Posterior cingulate gyrus (tissue), 11 donors: ENCODE measurements around the gene OR10P1.
"Not testable (repeated sequence)": the region's sequence is repeated elsewhere in the genome, so short reads cannot be mapped to it uniquely, and the experiment has no call there.

Experiments used
- DNase-seq, 10 donors: peaks; one replicate each; pipeline versions ENCODE4 v3.0.0 to v3.0.0-alpha.2; 2020 to 2021; ENCODE audit warnings: mixed read lengths in 3 of 10
- intact Hi-C: fragments of 100-400 bp; cut with DNase I; formaldehyde crosslinking; loops from one replicate; pipeline ENCODE4 v1.15.1; 2023

The OR10P1 gene

GRCh38 chr12:55636853-55637252, at the start of gene OR10P1:
Gene OR10P1 (plus strand): TSS chr12:55636892. CDS start chr12:55636892, 0 bp downstream.
- no peak for DNase-seq
- intact Hi-C loops = no loop called here

- intact Hi-C loops, DNase-seq: not testable (repeated sequence)
Measured at GRCh38 chr12:55590152-55590551, 46.5 kb upstream of the OR10P1 start.

GRCh38 chr12:55607821-55608594, 28.7 kb upstream of the OR10P1 start:
- intact Hi-C loops = no loop called here
- DNase-seq = no peak

GRCh38 chr12:55610598-55610997, 26.1 kb upstream of the OR10P1 start:
- DNase-seq = no peak
- intact Hi-C loops = no loop called here

- intact Hi-C loops = no loop called here
Measured at GRCh38 chr12:55612646-55613045, 24.0 kb upstream of the OR10P1 start.

GRCh38 chr12:55614764-55615163, 21.9 kb upstream of the OR10P1 start:
- intact Hi-C loops = no loop called here
- DNase-seq = no peak

More at GRCh38 chr12:55612646-55613045, 24.0 kb upstream of the OR10P1 start:
- DNase-seq = no peak

- peak in 1 of 10 donors; percentile 4 for DNase-seq
- intact Hi-C loops = loop anchor here (1.0 kb wide), 1 partner anchor 430 kb away; no protein-coding TSS in a partner anchor
Measured at GRCh38 chr12:55619354-55620138, 17.1 kb upstream of the OR10P1 start.

GRCh38 chr12:55624056-55624455, 12.6 kb upstream of the OR10P1 start:
- intact Hi-C loops = no loop called here
- DNase-seq = no peak

- DNase-seq = no peak
- intact Hi-C loops = no loop called here
Measured at GRCh38 chr12:55626154-55626553, 10.5 kb upstream of the OR10P1 start.

GRCh38 chr12:55629058-55629841, 7.4 kb upstream of the OR10P1 start:
- intact Hi-C loops = no loop called here
- DNase-seq = no peak

- intact Hi-C loops = no loop called here
- DNase-seq = no peak
Measured at GRCh38 chr12:55631056-55631455, 5.6 kb upstream of the OR10P1 start.

- intact Hi-C loops = no loop called here
- no peak for DNase-seq
Measured at GRCh38 chr12:55631733-55632132, 5.0 kb upstream of the OR10P1 start.

GRCh38 chr12:55633151-55633550, 3.5 kb upstream of the OR10P1 start:
- no peak for DNase-seq
- intact Hi-C loops = no loop called here

GRCh38 chr12:55636116-55636655, 506 bp upstream of the OR10P1 start:
- intact Hi-C loops = no loop called here

GRCh38 chr12:55637467-55637866, 775 bp downstream of the OR10P1 start:
- intact Hi-C loops = no loop called here
- DNase-seq = no peak

More at GRCh38 chr12:55636116-55636655, 506 bp upstream of the OR10P1 start:
- no peak for DNase-seq

GRCh38 chr12:55641595-55641994, 4.9 kb downstream of the OR10P1 start:
- intact Hi-C loops = no loop called here
- no peak for DNase-seq

GRCh38 chr12:55642267-55642666, 5.6 kb downstream of the OR10P1 start:
- intact Hi-C loops = no loop called here
- no peak for DNase-seq

GRCh38 chr12:55642669-55643068, 6.0 kb downstream of the OR10P1 start:
- intact Hi-C loops = no loop called here
- DNase-seq = no peak

GRCh38 chr12:55644591-55644990, 7.9 kb downstream of the OR10P1 start:
- intact Hi-C loops = no loop called here
- DNase-seq = no peak

GRCh38 chr12:55647027-55647426, 10.3 kb downstream of the OR10P1 start:
- intact Hi-C loops = no loop called here
- no peak for DNase-seq
